NCI-H146 treated with DMSO at 0.1 percent for 48 hours (cell line): Measurements from ENCODE around the gene ATG10.
"Not testable (repeated sequence)": the region's sequence is repeated elsewhere in the genome, so short reads cannot be mapped to it uniquely, and the experiment has no call there.

Experiments used
- DNase-seq: peaks from one replicate; lab custom pipeline; 2025; ENCODE audit not compliant: unreplicated experiment; lab: John Stamatoyannopoulos, UW

Gene ATG10

DNA sequence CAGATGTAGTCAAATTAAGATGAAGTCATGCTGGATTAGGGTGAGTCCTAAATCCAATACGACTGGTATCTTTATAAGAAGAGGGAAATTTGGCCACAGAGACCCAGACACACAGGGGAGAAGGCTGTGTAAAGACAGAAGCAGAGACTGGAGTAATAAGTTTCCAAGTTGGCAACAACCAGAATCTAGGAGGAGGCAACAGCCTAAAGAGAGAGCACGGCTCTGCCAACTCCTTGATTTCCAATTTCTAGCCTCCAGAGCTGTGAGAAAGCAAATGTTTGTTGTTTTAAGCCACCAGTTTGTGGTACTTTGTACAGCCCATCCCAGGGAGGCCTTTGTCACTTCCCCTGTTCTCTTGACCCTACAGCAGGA lies 74.4 kb downstream of the ATG10 start:
- DNase-seq: no peak

- no peak for DNase-seq
These were observed 79.1 kb downstream of the ATG10 start for GRCh38 chr5:82050955-82051354.

DNA sequence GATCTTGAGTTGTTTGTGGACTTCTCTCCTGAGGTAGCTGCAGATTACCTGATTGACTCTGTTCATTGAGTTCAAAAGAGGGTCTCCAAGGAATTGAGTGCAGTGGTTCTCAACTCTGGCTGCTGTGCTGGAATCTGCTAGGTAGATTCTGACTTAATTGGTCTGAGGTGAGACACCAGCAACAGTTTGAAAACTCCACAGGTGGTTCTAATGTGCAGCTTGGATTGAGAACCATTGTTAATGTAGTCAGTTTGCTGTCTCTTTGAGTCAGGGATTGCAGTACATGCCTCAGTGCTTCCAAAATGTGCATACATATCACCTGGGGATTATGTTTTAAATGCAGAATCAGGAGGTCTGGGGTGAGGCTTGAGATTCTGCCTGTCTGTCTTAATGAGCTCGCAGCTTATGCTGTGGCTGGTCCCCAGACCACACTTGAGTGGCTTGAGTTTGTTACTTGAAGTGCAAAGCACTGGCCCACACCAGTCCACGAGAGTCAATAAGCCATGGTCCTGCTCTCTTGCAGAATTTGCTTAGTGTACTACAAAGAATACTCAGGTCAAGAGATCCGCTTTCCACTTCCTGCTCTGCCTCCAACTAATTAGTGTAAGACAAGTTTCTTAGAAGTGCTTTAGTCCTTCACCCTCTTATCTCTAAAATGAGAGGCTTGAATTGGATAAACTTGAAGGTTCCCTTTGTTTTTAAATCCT lies 82.3 kb downstream of the ATG10 start:
- DNase-seq: no peak

DNA sequence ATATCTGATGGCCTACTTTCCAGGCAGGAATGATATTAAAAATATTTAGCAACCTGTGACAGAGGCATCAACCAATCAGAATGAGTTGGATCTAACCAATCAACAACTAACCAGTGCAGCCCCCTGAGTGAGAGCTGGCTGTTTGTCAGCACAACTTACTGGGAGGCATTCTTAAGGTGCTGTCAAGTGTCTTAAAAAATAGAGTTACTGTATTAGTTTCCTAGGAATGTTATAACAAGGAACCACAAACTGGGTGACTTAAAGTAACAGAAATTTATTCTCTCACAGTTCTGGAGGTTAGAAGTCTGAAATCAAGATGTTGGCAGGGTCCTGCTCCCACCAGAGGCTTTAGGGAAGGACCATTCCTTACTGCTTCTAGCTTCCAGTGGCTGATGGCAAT lies 85.2 kb downstream of the ATG10 start:
- no peak for DNase-seq

DNA sequence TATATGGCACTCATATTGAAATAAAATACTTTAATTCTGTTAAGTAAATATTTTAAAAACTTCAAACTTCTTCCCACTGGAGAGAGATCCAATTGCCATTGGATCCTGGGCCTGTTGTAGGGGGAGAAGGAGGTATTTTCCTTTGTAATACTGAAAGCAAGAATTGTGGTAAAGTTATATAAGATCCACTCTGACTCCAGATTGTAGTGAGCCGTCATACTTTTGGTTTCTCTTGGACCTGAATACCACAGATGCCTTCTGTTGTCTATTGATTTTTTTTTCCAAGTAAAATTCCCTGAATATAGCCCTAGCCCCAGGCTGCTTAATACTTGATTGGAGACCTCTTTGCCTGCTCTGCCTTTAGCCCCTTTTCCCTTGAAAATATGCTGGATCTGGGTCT lies 86.9 kb downstream of the ATG10 start:
- DNase-seq: no peak

GRCh38 chr5:82066791-82067190 lies 95.0 kb downstream of the ATG10 start:
- no peak for DNase-seq

DNA sequence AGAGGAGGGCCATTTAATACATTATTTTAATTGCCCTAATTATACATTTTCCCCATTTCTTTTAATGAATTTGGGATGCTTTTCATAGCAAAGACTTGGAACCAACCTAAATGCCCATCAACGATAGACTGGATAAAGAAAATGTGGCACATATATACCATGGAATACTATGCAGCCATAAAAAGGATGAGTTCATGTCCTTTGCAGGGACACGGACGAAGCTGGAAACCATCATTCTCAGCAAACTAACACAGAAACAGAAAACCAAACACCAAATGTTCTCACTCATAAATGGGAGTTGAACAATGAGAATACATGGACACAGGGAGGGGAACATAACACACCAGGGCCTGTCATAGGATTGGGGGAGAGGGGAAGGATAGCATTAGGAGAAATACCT lies 96.2 kb downstream of the ATG10 start:
- not testable (repeated sequence) for DNase-seq

DNA sequence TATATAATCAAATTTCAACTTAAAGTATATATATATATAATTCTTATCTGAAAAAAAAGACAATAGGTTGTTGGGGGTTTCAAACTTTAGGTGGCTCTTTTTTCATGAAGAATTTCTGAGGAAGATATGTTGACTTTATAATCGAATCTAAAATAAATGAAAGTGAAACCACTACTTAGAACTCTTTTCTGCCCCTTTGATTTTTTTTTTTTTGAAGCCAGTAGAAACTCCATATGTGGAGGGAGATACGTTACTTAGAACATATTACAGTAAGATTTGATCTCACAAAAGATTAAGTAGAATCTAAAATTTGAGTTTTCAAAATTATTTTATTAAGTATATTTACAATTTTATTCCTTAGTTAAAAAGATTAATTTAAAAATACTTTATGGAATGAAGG lies 96.9 kb downstream of the ATG10 start:
- DNase-seq: no peak

- DNase-seq: no peak
These were observed 100.3 kb downstream of the ATG10 start for GRCh38 chr5:82072138-82072537.

GRCh38 chr5:82073179-82073578 lies 101.4 kb downstream of the ATG10 start:
- DNase-seq: no peak

DNA sequence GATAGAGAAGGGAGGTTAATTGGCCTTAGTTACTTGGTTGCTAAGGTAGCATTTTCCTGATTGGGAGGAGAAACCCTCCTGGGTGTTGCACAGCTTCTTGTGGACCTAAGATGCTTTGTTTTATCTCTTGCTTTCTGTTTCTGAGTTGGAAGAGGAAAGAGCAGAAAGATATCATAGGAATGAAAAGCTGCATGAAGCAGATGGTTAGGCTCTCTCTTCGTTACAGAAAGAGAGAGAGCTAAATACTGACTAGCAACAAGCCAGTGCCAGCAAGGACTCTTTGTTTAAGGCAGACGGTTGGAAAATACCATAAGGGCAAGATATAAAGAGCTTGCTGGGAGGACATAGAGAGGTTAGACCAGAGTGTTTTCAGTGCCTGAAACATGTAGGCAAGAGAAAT lies 103.1 kb downstream of the ATG10 start:
- no peak for DNase-seq

DNA sequence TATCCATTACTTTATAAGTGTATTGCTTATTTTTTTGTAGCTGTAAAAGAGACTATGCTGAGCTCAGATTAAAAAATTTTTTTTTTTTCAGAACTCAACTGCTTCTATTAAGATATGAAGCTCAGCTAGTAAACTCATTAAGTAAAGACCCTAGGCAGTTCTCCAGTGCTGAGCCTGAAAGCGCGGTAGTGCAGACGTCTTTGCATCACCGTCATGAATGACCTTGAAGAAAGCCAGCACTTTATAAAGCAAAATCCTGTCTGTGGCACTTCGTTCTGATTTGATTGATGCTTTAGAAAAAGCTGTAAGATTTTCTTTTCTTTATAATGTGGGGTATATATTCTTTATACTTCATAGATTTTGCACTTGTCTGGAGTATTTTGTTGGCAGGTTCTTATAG lies 105.7 kb downstream of the ATG10 start:
- no peak for DNase-seq

DNA sequence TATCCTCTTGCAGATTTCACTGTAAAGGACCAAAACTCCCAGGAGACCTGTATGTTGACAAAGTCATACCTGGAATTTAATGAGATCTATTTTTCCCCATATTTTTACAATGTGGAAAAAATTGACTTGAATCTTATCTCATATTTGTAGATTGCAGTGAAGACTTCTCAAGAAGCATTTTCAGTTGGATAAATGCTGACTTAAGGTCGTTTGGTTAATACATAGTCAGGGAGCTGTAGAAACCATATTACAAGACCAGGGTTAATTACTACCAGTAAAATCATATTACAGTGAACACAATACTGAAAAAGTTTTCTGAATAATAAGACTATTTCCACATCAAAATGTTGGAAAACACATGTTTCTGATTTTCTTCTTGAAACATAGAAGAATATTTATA lies 119.8 kb downstream of the ATG10 start:
- no peak for DNase-seq

DNA sequence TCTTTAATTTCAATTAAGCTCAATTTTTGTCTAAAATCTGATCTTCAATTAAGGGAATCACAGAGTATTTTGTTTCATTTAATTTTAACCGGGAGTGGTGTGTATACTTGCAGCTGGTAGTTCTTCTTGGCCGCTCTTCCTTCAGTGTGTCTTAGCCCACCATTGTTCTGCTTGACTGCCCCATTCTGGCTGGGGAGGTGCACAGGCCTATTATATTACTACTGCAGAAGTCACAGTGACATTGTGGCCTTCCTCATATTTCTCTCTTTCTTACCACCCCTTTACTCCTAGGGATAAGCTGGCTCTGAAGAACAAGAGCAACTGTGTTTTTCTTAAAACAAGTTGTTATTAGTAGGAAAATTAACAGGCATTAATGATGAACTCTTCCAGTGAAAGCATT lies 123.7 kb downstream of the ATG10 start:
- DNase-seq: no peak

GRCh38 chr5:82096249-82096648 lies 124.4 kb downstream of the ATG10 start:
- no peak for DNase-seq

GRCh38 chr5:82100303-82101077 lies 128.7 kb downstream of the ATG10 start:
- no peak for DNase-seq

GRCh38 chr5:82104872-82105271 lies 133.0 kb downstream of the ATG10 start:
- no peak for DNase-seq

GRCh38 chr5:82105457-82105856 lies 133.6 kb downstream of the ATG10 start:
- no peak for DNase-seq

GRCh38 chr5:82106207-82106606 lies 134.4 kb downstream of the ATG10 start:
- DNase-seq: no peak

DNA sequence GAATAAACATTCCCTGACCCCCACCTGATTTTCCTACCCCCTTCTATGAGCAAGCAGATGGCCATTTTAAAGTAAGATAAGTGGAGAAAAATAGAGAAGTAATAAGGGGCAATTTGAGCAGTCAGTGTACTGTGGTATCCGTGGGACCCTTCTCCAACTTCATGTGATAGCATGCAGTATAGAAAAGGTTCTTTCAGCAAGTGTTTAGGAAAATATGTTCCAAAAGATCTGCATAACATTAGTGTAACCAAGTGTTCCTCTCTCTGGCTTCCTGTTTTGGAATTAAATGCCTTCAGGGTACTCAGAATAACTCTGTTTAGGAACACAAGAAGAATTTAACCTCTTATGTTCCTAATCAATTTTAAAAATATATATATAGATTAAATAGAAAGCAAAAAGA lies 134.9 kb downstream of the ATG10 start:
- DNase-seq: no peak

DNA sequence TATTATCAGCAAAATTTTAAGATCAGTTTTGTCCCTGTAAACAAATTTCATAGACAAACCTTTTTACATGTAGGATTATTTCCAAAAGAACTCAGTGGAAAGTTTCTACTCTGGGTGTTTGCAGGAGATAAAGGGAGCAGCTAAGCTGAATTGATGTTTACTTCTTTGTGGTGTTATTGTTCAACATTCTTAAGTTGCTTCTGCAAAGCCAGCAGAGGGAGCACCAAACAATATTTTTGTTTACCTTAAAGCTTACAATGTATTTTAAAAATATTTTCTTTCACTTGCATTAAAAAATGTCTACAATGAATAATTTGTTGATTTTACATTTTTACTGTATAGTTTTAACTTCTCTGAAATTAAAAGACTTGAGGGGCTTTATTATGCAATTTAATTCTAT lies 135.4 kb downstream of the ATG10 start:
- DNase-seq: no peak

GRCh38 chr5:82109013-82109412 lies 137.2 kb downstream of the ATG10 start:
- no peak for DNase-seq

DNA sequence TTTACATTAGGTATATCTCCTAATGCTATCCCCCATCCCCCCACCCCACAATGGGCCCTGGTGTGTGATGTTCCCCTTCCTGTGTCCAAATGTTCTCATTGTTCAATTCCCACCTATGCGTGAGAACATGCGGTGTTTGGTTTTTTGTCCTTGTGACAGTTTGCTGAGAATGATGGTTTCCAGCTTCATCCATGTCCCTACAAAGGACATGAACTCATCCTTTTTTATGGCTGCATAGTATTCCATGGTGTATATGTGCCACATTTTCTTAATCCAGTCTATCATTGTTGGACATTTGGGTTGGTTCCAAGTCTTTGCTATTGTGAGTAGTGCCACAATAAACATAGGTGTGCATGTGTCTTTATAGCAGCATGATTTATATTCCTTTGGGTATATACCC lies 138.1 kb downstream of the ATG10 start:
- DNase-seq: not testable (repeated sequence)
